ENCODE data around the gene C9orf72.

C9orf72 gene

GRCh38 chr9:27538647-27539046 lies 34.6 kb downstream of the C9orf72 start:
- no peak for ATAC-seq (ENCODE audit: low read depth)
- Histone ChIP-seq H3K4me3 (ENCODE audit: severe bottlenecking) (no peak overlapping the region), H3K9me3 (ENCODE audit: severe bottlenecking) (no peaks in the 10 kb centered on the region), H3K27me3 (ENCODE audit: insufficient read depth, poor library complexity, severe bottlenecking) (no peaks in the 10 kb centered on the region), H3K4me1 (ENCODE audit: insufficient read depth, poor library complexity, severe bottlenecking) (peaks cover 32% of the 10 kb centered on the region), H3K27ac (ENCODE audit: poor library complexity, severe bottlenecking) (peak overlapping the region; percentile 69), H3K36me3 (ENCODE audit: low read depth) (no peaks in the 10 kb centered on the region)
- DNase-seq (ENCODE audit: low spot score): no peak
- TF ChIP-seq CTCF (IDR thresholded peaks at IDR 0.05; ENCODE audit: poor library complexity, severe bottlenecking): no peak

GRCh38 chr9:27537756-27538155 lies 35.5 kb downstream of the C9orf72 start:
- ATAC-seq (ENCODE audit: low read depth) (no peak), DNase-seq (ENCODE audit: low spot score) (no peak)
- Histone ChIP-seq H3K9me3 (ENCODE audit: severe bottlenecking) (no peaks in the 10 kb centered on the region), H3K27ac (ENCODE audit: poor library complexity, severe bottlenecking) (no peak overlapping the region), H3K27me3 (ENCODE audit: insufficient read depth, poor library complexity, severe bottlenecking) (no peaks in the 10 kb centered on the region), H3K36me3 (ENCODE audit: low read depth) (no peaks in the 10 kb centered on the region), H3K4me1 (ENCODE audit: insufficient read depth, poor library complexity, severe bottlenecking) (peaks cover 34% of the 10 kb centered on the region), H3K4me3 (ENCODE audit: severe bottlenecking) (no peak overlapping the region)
- no peak for TF ChIP-seq CTCF (IDR thresholded peaks at IDR 0.05; ENCODE audit: poor library complexity, severe bottlenecking)

GRCh38 chr9:27537027-27537435 lies 36.2 kb downstream of the C9orf72 start:
- no peak for DNase-seq (ENCODE audit: low spot score)
- Histone ChIP-seq H3K27ac (ENCODE audit: poor library complexity, severe bottlenecking) (no peak overlapping the region), H3K4me3 (ENCODE audit: severe bottlenecking) (no peak overlapping the region), H3K4me1 (ENCODE audit: insufficient read depth, poor library complexity, severe bottlenecking) (peaks cover 28% of the 10 kb centered on the region), H3K36me3 (ENCODE audit: low read depth) (no peaks in the 10 kb centered on the region), H3K9me3 (ENCODE audit: severe bottlenecking) (no peaks in the 10 kb centered on the region), H3K27me3 (ENCODE audit: insufficient read depth, poor library complexity, severe bottlenecking) (no peaks in the 10 kb centered on the region)
- no peak for ATAC-seq (ENCODE audit: low read depth)
- TF ChIP-seq CTCF (IDR thresholded peaks at IDR 0.05; ENCODE audit: poor library complexity, severe bottlenecking): no peak

- Histone ChIP-seq H3K4me1 (ENCODE audit: insufficient read depth, poor library complexity, severe bottlenecking) (peaks cover 29% of the 10 kb centered on the region), H3K36me3 (ENCODE audit: low read depth) (no peaks in the 10 kb centered on the region), H3K27me3 (ENCODE audit: insufficient read depth, poor library complexity, severe bottlenecking) (no peaks in the 10 kb centered on the region), H3K4me3 (ENCODE audit: severe bottlenecking) (no peak overlapping the region), H3K27ac (ENCODE audit: poor library complexity, severe bottlenecking) (no peak overlapping the region), H3K9me3 (ENCODE audit: severe bottlenecking) (no peaks in the 10 kb centered on the region)
- no peak for TF ChIP-seq CTCF (IDR thresholded peaks at IDR 0.05; ENCODE audit: poor library complexity, severe bottlenecking)
- ATAC-seq (ENCODE audit: low read depth): no peak
- no peak for DNase-seq (ENCODE audit: low spot score)
These were observed 37.1 kb downstream of the C9orf72 start for GRCh38 chr9:27536168-27536567.

- Histone ChIP-seq H3K4me1 (ENCODE audit: insufficient read depth, poor library complexity, severe bottlenecking) (peaks cover 31% of the 10 kb centered on the region), H3K9me3 (ENCODE audit: severe bottlenecking) (no peaks in the 10 kb centered on the region), H3K27me3 (ENCODE audit: insufficient read depth, poor library complexity, severe bottlenecking) (no peaks in the 10 kb centered on the region), H3K27ac (ENCODE audit: poor library complexity, severe bottlenecking) (no peak overlapping the region), H3K4me3 (ENCODE audit: severe bottlenecking) (no peak overlapping the region), H3K36me3 (ENCODE audit: low read depth) (no peaks in the 10 kb centered on the region)
- TF ChIP-seq CTCF (IDR thresholded peaks at IDR 0.05; ENCODE audit: poor library complexity, severe bottlenecking): no peak
- no peak for DNase-seq (ENCODE audit: low spot score)
- ATAC-seq (ENCODE audit: low read depth): no peak
These were observed 37.6 kb downstream of the C9orf72 start for GRCh38 chr9:27535701-27536118.

All from RWPE2 (cell line).